Smooth muscle cell (in vitro differentiated cells): ENCODE measurements around the gene TAS1R1. TPM values are rescaled to one million over a fixed set of nuclear protein-coding genes. Genes with fewer than 3 reads are reported as not detected.

ENCODE experiments used
- DNase-seq: peaks from one replicate; lab custom pipeline; 2025; ENCODE audit not compliant: unreplicated experiment; lab: John Stamatoyannopoulos, UW
- H2AFZ ChIP-seq: fragments of 200-600 bp; sonication (generic); 2 replicates; pipeline ENCODE4 v1.6.0; 2016; ENCODE audit warnings: antibody characterized with exemption, low read depth, mild to moderate bottlenecking
- H3F3A ChIP-seq: fragments of 200-600 bp; sonication (generic); 2 replicates; pipeline ENCODE4 v1.6.0; 2017; ENCODE audit warnings: antibody characterized with exemption, low read depth
- H3K27ac ChIP-seq: fragments of 200-600 bp; sonication (generic); 2 replicates; pipeline ENCODE4 v1.5.1; 2016; ENCODE audit warnings: low read depth, mild to moderate bottlenecking
- H3K27me3 ChIP-seq: fragments of 200-600 bp; sonication (generic); 2 replicates; pipeline ENCODE4 v1.6.1; 2016; ENCODE audit warnings: low read depth, mild to moderate bottlenecking
- H3K36me3 ChIP-seq: fragments of 200-600 bp; sonication (generic); 2 replicates; pipeline ENCODE4 v1.5.1; 2016; ENCODE audit warnings: low read depth
- H3K4me1 ChIP-seq: fragments of 200-600 bp; sonication (generic); 2 replicates; pipeline ENCODE4 v1.5.1; 2016; ENCODE audit warnings: low read depth
- H3K4me2 ChIP-seq: fragments of 200-600 bp; sonication (generic); 2 replicates; pipeline ENCODE4 v1.6.0; 2016; ENCODE audit warnings: mild to moderate bottlenecking
- H3K4me3 ChIP-seq: fragments of 200-600 bp; sonication (generic); 2 replicates; pipeline ENCODE4 v1.5.1; 2016; ENCODE audit warnings: mild to moderate bottlenecking
- H3K79me2 ChIP-seq: fragments of 200-600 bp; sonication (generic); 2 replicates; pipeline ENCODE4 v1.6.0; 2016; ENCODE audit warnings: low read depth, mild to moderate bottlenecking
- H3K9ac ChIP-seq: fragments of 200-600 bp; sonication (generic); 2 replicates; pipeline ENCODE4 v1.6.0; 2016; ENCODE audit warnings: low read depth
- H3K9me3 ChIP-seq: fragments of 200-600 bp; sonication (generic); replicated peaks from 2 replicates; pipeline ENCODE4 v1.5.1; 2016; ENCODE audit warnings: low read depth
- H4K20me1 ChIP-seq: fragments of 200-600 bp; sonication (generic); 2 replicates; pipeline ENCODE4 v1.6.0; 2016; ENCODE audit warnings: low read depth
- CTCF ChIP-seq: fragments of 200-600 bp; sonication (generic); IDR thresholded peaks from 2 replicates; pipeline ENCODE4 v1.5.1; 2017; ENCODE audit warnings: borderline replicate concordance, mild to moderate bottlenecking, antibody characterized with exemption; ENCODE audit not compliant: insufficient read depth, poor library complexity, severe bottlenecking
- WGBS: methylation state at CpG from one replicate; pipeline ENCODE4 v1.1.7; 2016; ENCODE audit warnings: low lambda C conversion rate; 5-methylcytosine and 5-hydroxymethylcytosine counted together
- polyA plus RNA-seq: library from polyadenylated mRNA; unstranded; fragments of >200 nt; fragmentation: Nextera tagmentation; extraction: Ambion mirVana; gene quantifications from 2 replicates; pipeline ENCODE4 v1.2.1, GENCODE V29; 2016
- small RNA-seq: library from RNA; depleted of rRNA; stranded (forward); fragments of <200 nt; gene quantifications from one replicate; pipeline ENCODE3, GENCODE V24; 2014
- total RNA-seq: library from RNA; depleted of rRNA; stranded (reverse); fragments of >200 nt; gene quantifications from 2 replicates; pipeline ENCODE4 v1.2.3, GENCODE V29; 2014

TAS1R1 gene
- total and polyA plus RNA-seq, 2 experiments from 2014 or later: 0.27 TPM; not detected in 1

- TF ChIP-seq CTCF: no peak
- Histone ChIP-seq H3K9ac (no peak overlapping the region), H3K27ac (no peak overlapping the region), H3K36me3 (no peaks in the 10 kb centered on the region), H3K4me2 (no peak overlapping the region), H3K79me2 (peaks cover 33% of the 10 kb centered on the region), H3F3A (peaks cover 11% of the 10 kb centered on the region), H3K4me3 (no peak overlapping the region), H3K9me3 (no peaks in the 10 kb centered on the region), H3K27me3 (no peaks in the 10 kb centered on the region), H3K4me1 (peaks cover 8% of the 10 kb centered on the region), H2AFZ (no peak overlapping the region), H4K20me1 (peaks cover 43% of the 10 kb centered on the region)
- WGBS: 98% methylated on average over 9 of the region's 9 CpGs
- no peak for DNase-seq
Measured at GRCh38 chr1:6627031-6627430, 71.9 kb downstream of the TAS1R1 start.

- 91% methylated on average over 21 of the region's 21 CpGs for WGBS
- Histone ChIP-seq H3F3A (peaks cover 11% of the 10 kb centered on the region), H3K4me3 (no peak overlapping the region), H3K4me1 (peaks cover 8% of the 10 kb centered on the region), H3K9ac (no peak overlapping the region), H2AFZ (no peak overlapping the region), H3K9me3 (no peaks in the 10 kb centered on the region), H3K27me3 (no peaks in the 10 kb centered on the region), H3K36me3 (no peaks in the 10 kb centered on the region), H3K27ac (no peak overlapping the region), H3K79me2 (peaks cover 33% of the 10 kb centered on the region), H4K20me1 (peaks cover 33% of the 10 kb centered on the region), H3K4me2 (no peak overlapping the region)
- no peak for TF ChIP-seq CTCF
- no peak for DNase-seq
Measured at GRCh38 chr1:6627841-6628545, 72.9 kb downstream of the TAS1R1 start.

GRCh38 chr1:6628971-6629479 is 73.9 kb downstream of the TAS1R1 start:
- H3K36me3 ChIP-seq: no peaks in the 10 kb centered on the region

More at GRCh38 chr1:6628971-6629479, 73.9 kb downstream of the TAS1R1 start:
- H3K4me2 ChIP-seq: no peak overlapping the region
- TF ChIP-seq CTCF: no peak
- H3K79me2 ChIP-seq: peaks cover 33% of the 10 kb centered on the region
- DNase-seq: no peak
- no peak overlapping the region for H3K9ac ChIP-seq
- no peak overlapping the region for H3K27ac ChIP-seq
- no peaks in the 10 kb centered on the region for H3K27me3 ChIP-seq
- 89% methylated on average over 8 of the region's 12 CpGs for WGBS
- H3K9me3 ChIP-seq: no peaks in the 10 kb centered on the region
- H4K20me1 ChIP-seq: peaks cover 24% of the 10 kb centered on the region
- peaks cover 8% of the 10 kb centered on the region for H3F3A ChIP-seq
- H3K4me1 ChIP-seq: peaks cover 8% of the 10 kb centered on the region
- H3K4me3 ChIP-seq: no peak overlapping the region
- H2AFZ ChIP-seq: no peak overlapping the region

Small RNA genes within 50 kb of the gene (small RNA-seq; reads per million reads assigned to genes)
- gene RNU6-731P: not detected

Other genes starting within 250 kb of the TAS1R1 start
- gene ACOT7, start 161.5 kb upstream of the TAS1R1 start, total RNA-seq: 16.4 and 19.5 TPM in 2 replicates
- 53.6 and 53.8 TPM in 2 replicates for gene ACOT7, start 161.5 kb upstream of the TAS1R1 start, polyA plus RNA-seq
- 4.6 and 5.6 TPM in 2 replicates for gene HES2, start 135.4 kb upstream of the TAS1R1 start, total RNA-seq
- 1.7 and 11.1 TPM in 2 replicates for gene HES2, start 135.4 kb upstream of the TAS1R1 start, polyA plus RNA-seq
- not detected in 2 replicates for gene ESPN, start 130.5 kb upstream of the TAS1R1 start, total RNA-seq
- 1.1 and 2.6 TPM in 2 replicates for gene ESPN, start 130.5 kb upstream of the TAS1R1 start, polyA plus RNA-seq
- 9.6 and 19.8 TPM in 2 replicates for gene TNFRSF25, start 89.1 kb upstream of the TAS1R1 start, total RNA-seq
- gene TNFRSF25, start 89.1 kb upstream of the TAS1R1 start, polyA plus RNA-seq: 10.1 and 17.7 TPM in 2 replicates
- gene PLEKHG5, start 63.6 kb upstream of the TAS1R1 start, total RNA-seq: 14.5 and 16.1 TPM in 2 replicates
- gene PLEKHG5, start 63.6 kb upstream of the TAS1R1 start, polyA plus RNA-seq: 10.6 and 17.8 TPM in 2 replicates
- gene NOL9, start 794 bp upstream of the TAS1R1 start, total RNA-seq: 12.0 and 16.8 TPM in 2 replicates
- gene NOL9, start 794 bp upstream of the TAS1R1 start, polyA plus RNA-seq: 8.1 and 11.5 TPM in 2 replicates
- gene ZBTB48, start 24.7 kb downstream of the TAS1R1 start, total RNA-seq: 9.7 and 26.4 TPM in 2 replicates
- gene ZBTB48, start 24.7 kb downstream of the TAS1R1 start, polyA plus RNA-seq: 16.3 and 20.5 TPM in 2 replicates
- 12.0 and 13.2 TPM in 2 replicates for gene KLHL21, start 47.6 kb downstream of the TAS1R1 start, total RNA-seq
- gene KLHL21, start 47.6 kb downstream of the TAS1R1 start, polyA plus RNA-seq: 12.6 and 16.2 TPM in 2 replicates
- gene PHF13, start 58.4 kb downstream of the TAS1R1 start, total RNA-seq: 10.2 and 10.4 TPM in 2 replicates
- gene PHF13, start 58.4 kb downstream of the TAS1R1 start, polyA plus RNA-seq: 12.3 and 14.0 TPM in 2 replicates
- gene THAP3, start 69.6 kb downstream of the TAS1R1 start, total RNA-seq: 10.5 and 14.2 TPM in 2 replicates
- gene THAP3, start 69.6 kb downstream of the TAS1R1 start, polyA plus RNA-seq: 29.3 and 34.8 TPM in 2 replicates
- gene DNAJC11, start 146.5 kb downstream of the TAS1R1 start, total RNA-seq: 25.5 and 34.2 TPM in 2 replicates
- 35.7 and 41.8 TPM in 2 replicates for gene DNAJC11, start 146.5 kb downstream of the TAS1R1 start, polyA plus RNA-seq
- gene CAMTA1, start 230.1 kb downstream of the TAS1R1 start, total RNA-seq: 127 and 145 TPM in 2 replicates
- gene CAMTA1, start 230.1 kb downstream of the TAS1R1 start, polyA plus RNA-seq: 139 and 156 TPM in 2 replicates